Astrocyte (in vitro differentiated cells and primary cell): ENCODE data around the gene SUPT16H.

Experiments
- EZH2 ChIP-seq: IDR thresholded peaks from 2 replicates; pipeline ENCODE4 v1.6.1; 2012; ENCODE audit warnings: mild to moderate bottlenecking, low read length, inconsistent platforms; ENCODE audit not compliant: insufficient read depth
- TF ChIP-seq, protein P1 (sequence below): IDR thresholded peaks from 2 replicates; pipeline ENCODE4 v1.5.1; 2011; ENCODE audit warnings: low read depth, mild to moderate bottlenecking, inconsistent platforms, low read length, moderate library complexity; ENCODE audit not compliant: insufficient read depth

- TF ChIP-seq, protein P1, sequence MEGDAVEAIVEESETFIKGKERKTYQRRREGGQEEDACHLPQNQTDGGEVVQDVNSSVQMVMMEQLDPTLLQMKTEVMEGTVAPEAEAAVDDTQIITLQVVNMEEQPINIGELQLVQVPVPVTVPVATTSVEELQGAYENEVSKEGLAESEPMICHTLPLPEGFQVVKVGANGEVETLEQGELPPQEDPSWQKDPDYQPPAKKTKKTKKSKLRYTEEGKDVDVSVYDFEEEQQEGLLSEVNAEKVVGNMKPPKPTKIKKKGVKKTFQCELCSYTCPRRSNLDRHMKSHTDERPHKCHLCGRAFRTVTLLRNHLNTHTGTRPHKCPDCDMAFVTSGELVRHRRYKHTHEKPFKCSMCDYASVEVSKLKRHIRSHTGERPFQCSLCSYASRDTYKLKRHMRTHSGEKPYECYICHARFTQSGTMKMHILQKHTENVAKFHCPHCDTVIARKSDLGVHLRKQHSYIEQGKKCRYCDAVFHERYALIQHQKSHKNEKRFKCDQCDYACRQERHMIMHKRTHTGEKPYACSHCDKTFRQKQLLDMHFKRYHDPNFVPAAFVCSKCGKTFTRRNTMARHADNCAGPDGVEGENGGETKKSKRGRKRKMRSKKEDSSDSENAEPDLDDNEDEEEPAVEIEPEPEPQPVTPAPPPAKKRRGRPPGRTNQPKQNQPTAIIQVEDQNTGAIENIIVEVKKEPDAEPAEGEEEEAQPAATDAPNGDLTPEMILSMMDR: no peak
- TF ChIP-seq EZH2: no peak
Observed at GRCh38 chr14:21395450-21395849, 11.6 kb upstream of the SUPT16H start.
